ENCODE results near the gene PRMT7. TPM values are rescaled to one million over a fixed set of nuclear protein-coding genes. Genes with fewer than 3 reads are reported as not detected.
A peak's percentile ranks its signal among the peaks of the same experiment; 100 is the strongest.

Gene PRMT7
- total RNA-seq, 1 experiment from 2014 or later, result 156 TPM

DNA sequence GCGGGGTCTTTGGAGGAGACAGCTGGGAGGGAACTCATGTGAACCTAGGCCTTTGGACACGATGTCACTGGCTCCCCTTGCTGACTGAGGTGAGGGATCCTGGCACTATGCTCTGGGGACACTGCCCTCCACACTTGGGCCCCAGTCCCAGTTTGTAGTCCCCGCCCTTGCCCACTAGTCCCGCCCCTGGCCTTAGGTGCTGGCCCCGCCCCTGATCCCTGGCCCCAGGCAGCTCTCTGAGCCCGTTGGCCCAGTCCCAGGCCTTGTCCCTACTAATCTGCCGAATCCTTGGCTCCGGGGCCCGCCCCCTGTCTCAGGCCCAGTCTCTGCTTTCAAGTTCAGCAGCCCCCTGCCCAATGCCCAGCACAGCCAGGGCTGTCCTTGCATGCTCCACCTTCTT is 76.5 kb downstream of the PRMT7 start:
- Histone ChIP-seq H3K36me3 (ENCODE audit: control insufficient read depth, insufficient read depth, low read length) (no peaks in the 10 kb centered on the region), H3K4me1 (peaks cover 15% of the 10 kb centered on the region), H3K27me3 (replicated peaks; ENCODE audit: control insufficient read depth, insufficient read depth, low read length) (no peaks in the 10 kb centered on the region), H3K9me3 (no peaks in the 10 kb centered on the region), H3K4me3 (ENCODE audit: low read depth, low read length) (no peak overlapping the region)
- no TSS peak for BruUV-seq (replicated peaks)
- intact Hi-C loops (cut with micrococcal nuclease; ENCODE audit: unreplicated experiment), result no loop called here
- Mint-ChIP-seq H3K36me3 (ENCODE audit: insufficient read depth, unreplicated experiment) (peaks cover 4% of the 10 kb centered on the region), H3K4me1 (ENCODE audit: low read depth, unreplicated experiment) (peaks cover 7% of the 10 kb centered on the region), H3K4me3 (ENCODE audit: unreplicated experiment) (no peak overlapping the region), H3K27me3 (ENCODE audit: insufficient read depth, unreplicated experiment) (no peaks in the 10 kb centered on the region), H3K27ac (ENCODE audit: unreplicated experiment) (peak overlapping the region; percentile 73), H3K9me3 (ENCODE audit: unreplicated experiment) (no peaks in the 10 kb centered on the region)
- DNase-seq, result no peak
- ChIA-PET POLR2A (interaction anchor here (1.6 kb wide), 1 partner anchor 59 kb away, joined by 3 read pairs; no protein-coding TSS in a partner anchor), CTCF (interaction anchor here (0.6 to 0.8 kb wide), 2 partner anchors 28 to 61 kb away, joined by 3 read pairs; partner anchors contain the start of gene SMPD3)
- TF ChIP-seq, protein P1, sequence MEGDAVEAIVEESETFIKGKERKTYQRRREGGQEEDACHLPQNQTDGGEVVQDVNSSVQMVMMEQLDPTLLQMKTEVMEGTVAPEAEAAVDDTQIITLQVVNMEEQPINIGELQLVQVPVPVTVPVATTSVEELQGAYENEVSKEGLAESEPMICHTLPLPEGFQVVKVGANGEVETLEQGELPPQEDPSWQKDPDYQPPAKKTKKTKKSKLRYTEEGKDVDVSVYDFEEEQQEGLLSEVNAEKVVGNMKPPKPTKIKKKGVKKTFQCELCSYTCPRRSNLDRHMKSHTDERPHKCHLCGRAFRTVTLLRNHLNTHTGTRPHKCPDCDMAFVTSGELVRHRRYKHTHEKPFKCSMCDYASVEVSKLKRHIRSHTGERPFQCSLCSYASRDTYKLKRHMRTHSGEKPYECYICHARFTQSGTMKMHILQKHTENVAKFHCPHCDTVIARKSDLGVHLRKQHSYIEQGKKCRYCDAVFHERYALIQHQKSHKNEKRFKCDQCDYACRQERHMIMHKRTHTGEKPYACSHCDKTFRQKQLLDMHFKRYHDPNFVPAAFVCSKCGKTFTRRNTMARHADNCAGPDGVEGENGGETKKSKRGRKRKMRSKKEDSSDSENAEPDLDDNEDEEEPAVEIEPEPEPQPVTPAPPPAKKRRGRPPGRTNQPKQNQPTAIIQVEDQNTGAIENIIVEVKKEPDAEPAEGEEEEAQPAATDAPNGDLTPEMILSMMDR (IDR thresholded peaks at IDR 0.05; ENCODE audit: insufficient read depth in 1 of 2, low read depth in 1 of 2, low read length in 1 of 2, severe bottlenecking in 1 of 2, unreplicated experiment in 1 of 2), result no peak

DNA sequence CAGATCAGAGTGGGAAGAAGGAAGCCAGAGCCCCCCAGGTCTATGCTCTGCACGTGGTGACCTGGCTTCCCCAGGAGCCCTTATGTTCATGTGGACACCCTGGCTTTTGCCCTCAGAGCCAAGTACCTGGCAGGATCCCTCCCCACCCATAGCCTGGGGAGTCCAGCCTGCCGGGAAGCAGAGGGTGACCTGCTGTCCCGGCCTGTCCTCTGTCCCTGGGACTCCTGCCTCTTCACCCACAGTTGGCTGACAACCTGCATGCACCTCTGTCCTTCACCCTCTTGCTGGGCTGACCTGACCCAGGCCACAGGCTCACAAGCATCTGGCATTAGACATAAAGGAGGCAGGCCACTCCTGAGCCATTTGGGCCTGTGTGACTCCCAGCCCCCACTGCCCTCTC is 77.3 kb downstream of the PRMT7 start:
- no peaks in the 10 kb centered on the region for H3K36me3 ChIP-seq (ENCODE audit: control insufficient read depth, insufficient read depth, low read length)
- H3K9me3 ChIP-seq, result no peaks in the 10 kb centered on the region
- Mint-ChIP-seq H3K27me3 (ENCODE audit: insufficient read depth, unreplicated experiment) (no peaks in the 10 kb centered on the region), H3K9me3 (ENCODE audit: unreplicated experiment) (no peaks in the 10 kb centered on the region), H3K4me3 (ENCODE audit: unreplicated experiment) (no peak overlapping the region), H3K36me3 (ENCODE audit: insufficient read depth, unreplicated experiment) (peaks cover 4% of the 10 kb centered on the region), H3K4me1 (ENCODE audit: low read depth, unreplicated experiment) (peaks cover 7% of the 10 kb centered on the region), H3K27ac (ENCODE audit: unreplicated experiment) (no peak overlapping the region)
- H3K4me3 ChIP-seq (ENCODE audit: low read depth, low read length), result no peak overlapping the region
- intact Hi-C loops (cut with micrococcal nuclease; ENCODE audit: unreplicated experiment), result no loop called here
- no peak for DNase-seq
- ChIA-PET CTCF (no interaction called here), POLR2A (no interaction called here)
- TF ChIP-seq, protein P1 (IDR thresholded peaks at IDR 0.05; ENCODE audit: insufficient read depth in 1 of 2, low read depth in 1 of 2, low read length in 1 of 2, severe bottlenecking in 1 of 2, unreplicated experiment in 1 of 2), result no peak
- no TSS peak for BruUV-seq (replicated peaks)
- H3K27me3 ChIP-seq (replicated peaks; ENCODE audit: control insufficient read depth, insufficient read depth, low read length), result no peaks in the 10 kb centered on the region
- H3K4me1 ChIP-seq, result peaks cover 15% of the 10 kb centered on the region

DNA sequence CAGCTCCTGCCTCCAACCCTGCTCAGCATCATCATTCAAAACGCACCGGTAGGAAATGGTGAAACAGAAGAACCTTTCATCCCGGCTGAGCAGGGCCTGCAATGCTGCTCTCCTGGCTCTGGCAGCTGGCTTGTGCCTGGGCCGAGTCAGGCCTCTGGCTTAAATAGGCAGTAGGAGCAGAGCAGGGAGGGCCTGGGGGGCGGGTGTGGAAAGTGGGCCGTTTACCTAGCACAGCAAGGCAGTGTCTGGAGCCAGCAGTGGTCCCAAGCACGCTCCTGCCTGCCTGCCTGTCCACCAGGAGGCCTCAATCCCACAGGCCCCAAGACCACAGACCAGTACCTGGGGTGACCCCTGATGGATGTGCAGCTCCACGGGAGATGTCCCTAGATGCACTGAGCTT is 78.2 kb downstream of the PRMT7 start:
- Mint-ChIP-seq H3K36me3 (ENCODE audit: insufficient read depth, unreplicated experiment) (peaks cover under 1% of the 10 kb centered on the region), H3K4me1 (ENCODE audit: low read depth, unreplicated experiment) (peaks cover 7% of the 10 kb centered on the region), H3K4me3 (ENCODE audit: unreplicated experiment) (no peak overlapping the region), H3K27ac (ENCODE audit: unreplicated experiment) (no peak overlapping the region), H3K9me3 (ENCODE audit: unreplicated experiment) (no peaks in the 10 kb centered on the region), H3K27me3 (ENCODE audit: insufficient read depth, unreplicated experiment) (no peaks in the 10 kb centered on the region)
- ChIA-PET POLR2A (no interaction called here), CTCF (no interaction called here)
- intact Hi-C loops (cut with micrococcal nuclease; ENCODE audit: unreplicated experiment), result no loop called here
- H3K36me3 ChIP-seq (ENCODE audit: control insufficient read depth, insufficient read depth, low read length), result no peaks in the 10 kb centered on the region
- peaks cover 15% of the 10 kb centered on the region for H3K4me1 ChIP-seq
- no TSS peak for BruUV-seq (replicated peaks)
- TF ChIP-seq, protein P1 (IDR thresholded peaks at IDR 0.05; ENCODE audit: insufficient read depth in 1 of 2, low read depth in 1 of 2, low read length in 1 of 2, severe bottlenecking in 1 of 2, unreplicated experiment in 1 of 2), result peak in 1 of 2 experiments; percentile 27
- no peak overlapping the region for H3K4me3 ChIP-seq (ENCODE audit: low read depth, low read length)
- DNase-seq, result no peak
- no peaks in the 10 kb centered on the region for H3K9me3 ChIP-seq
- no peaks in the 10 kb centered on the region for H3K27me3 ChIP-seq (replicated peaks; ENCODE audit: control insufficient read depth, insufficient read depth, low read length)

Data from Caco-2 (cell line).